WERI-Rb-1 (cell line): ENCODE measurements around the gene BRI3.

Experiments used
- DNase-seq: peaks from one replicate; pipeline ENCODE4 v3.0.0-alpha.2; 2020
- H3K27ac ChIP-seq: fragments of 250-450 bp; sonication (Bioruptor Pico); 2 replicates; pipeline ENCODE4 v1.5.1; 2020; ENCODE audit warnings: mild to moderate bottlenecking, moderate library complexity
- H3K27me3 ChIP-seq: fragments of 250-450 bp; sonication (Bioruptor Pico); 2 replicates; pipeline ENCODE4 v1.5.1; 2021; ENCODE audit warnings: mild to moderate bottlenecking, low read depth, moderate library complexity; ENCODE audit not compliant: insufficient read depth, severe bottlenecking
- H3K36me3 ChIP-seq: fragments of 250-450 bp; sonication (Bioruptor Pico); 2 replicates; pipeline ENCODE4 v1.5.1; 2020; ENCODE audit warnings: mild to moderate bottlenecking, moderate library complexity
- H3K4me3 ChIP-seq: 2 replicates; pipeline ENCODE4 v1.5.1; 2011; ENCODE audit warnings: low read depth, mild to moderate bottlenecking, control low read depth, low read length
- H3K9me3 ChIP-seq: fragments of 250-450 bp; sonication (Bioruptor Pico); 2 replicates; pipeline ENCODE4 v1.5.1; 2021; ENCODE audit warnings: mild to moderate bottlenecking, moderate library complexity; ENCODE audit not compliant: severe bottlenecking
- TF ChIP-seq, protein P1 (sequence below): IDR thresholded peaks from 2 replicates; pipeline ENCODE4 v1.5.1; 2011; ENCODE audit warnings: low read depth, mild to moderate bottlenecking, control low read depth, inconsistent platforms, low read length

BRI3 gene

DNA sequence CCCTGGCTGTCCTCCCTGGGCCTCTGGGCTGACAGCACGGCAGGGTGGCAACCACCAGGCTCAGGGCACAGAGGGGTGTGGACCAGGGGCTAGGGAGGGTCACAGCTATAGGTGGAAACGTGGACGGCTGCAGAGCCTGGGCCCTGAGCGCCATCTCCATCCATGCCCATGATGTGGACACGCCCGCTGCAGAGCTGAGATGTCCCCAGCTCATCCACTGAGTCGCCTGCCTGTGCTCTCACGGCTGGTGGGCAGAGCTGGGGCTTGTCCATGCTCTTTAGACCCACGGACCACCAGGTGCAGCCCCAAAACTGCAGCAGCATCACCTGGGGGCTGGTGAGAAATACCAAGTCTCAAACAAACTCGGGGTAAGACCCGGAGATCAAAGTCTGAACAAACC is 45.6 kb upstream of the BRI3 start:
- TF ChIP-seq, protein P1, sequence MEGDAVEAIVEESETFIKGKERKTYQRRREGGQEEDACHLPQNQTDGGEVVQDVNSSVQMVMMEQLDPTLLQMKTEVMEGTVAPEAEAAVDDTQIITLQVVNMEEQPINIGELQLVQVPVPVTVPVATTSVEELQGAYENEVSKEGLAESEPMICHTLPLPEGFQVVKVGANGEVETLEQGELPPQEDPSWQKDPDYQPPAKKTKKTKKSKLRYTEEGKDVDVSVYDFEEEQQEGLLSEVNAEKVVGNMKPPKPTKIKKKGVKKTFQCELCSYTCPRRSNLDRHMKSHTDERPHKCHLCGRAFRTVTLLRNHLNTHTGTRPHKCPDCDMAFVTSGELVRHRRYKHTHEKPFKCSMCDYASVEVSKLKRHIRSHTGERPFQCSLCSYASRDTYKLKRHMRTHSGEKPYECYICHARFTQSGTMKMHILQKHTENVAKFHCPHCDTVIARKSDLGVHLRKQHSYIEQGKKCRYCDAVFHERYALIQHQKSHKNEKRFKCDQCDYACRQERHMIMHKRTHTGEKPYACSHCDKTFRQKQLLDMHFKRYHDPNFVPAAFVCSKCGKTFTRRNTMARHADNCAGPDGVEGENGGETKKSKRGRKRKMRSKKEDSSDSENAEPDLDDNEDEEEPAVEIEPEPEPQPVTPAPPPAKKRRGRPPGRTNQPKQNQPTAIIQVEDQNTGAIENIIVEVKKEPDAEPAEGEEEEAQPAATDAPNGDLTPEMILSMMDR: no peak

DNA sequence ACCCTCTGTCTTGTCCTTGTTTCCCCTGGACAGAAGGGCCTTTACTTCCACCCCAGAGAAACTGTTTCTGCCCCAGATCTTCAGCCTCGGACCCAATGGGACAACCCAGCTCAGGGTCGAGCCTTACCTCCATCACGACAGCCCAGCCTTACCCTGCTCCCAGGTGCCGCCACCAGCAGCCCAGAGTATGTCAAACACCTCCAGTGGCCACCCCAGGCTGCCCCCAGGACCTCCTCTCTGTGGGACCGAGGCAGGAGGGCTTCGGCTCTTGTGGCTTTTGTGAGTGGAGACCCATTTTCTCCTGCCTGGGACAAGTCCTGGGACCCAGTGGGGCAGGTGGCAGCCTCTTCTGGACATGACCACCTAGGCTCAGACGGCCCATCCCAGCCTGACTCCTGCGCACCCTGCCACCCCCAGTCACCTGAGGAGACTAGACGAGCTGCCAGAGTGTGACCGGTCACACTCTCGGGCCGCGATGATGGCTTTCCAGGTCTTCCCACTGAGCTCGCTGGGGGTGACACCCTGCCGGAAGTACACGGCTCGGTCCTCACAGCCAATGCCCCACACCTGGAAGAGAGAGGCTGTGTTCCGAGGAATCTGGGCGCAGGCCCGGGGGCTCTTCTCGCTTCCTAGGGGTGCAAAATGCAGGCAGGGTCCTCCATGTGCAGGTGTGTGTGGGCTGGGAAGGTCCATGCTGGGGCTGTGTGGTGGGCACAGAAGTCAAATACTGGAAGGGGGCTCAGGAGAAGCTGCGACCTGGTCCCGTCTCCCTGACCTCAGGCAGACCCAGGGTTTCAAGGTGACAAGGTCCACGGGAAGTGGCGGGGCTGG is 44.9 kb upstream of the BRI3 start:
- Histone ChIP-seq H3K27ac (no peak overlapping the region), H3K9me3 (no peaks in the 10 kb centered on the region), H3K4me3 (no peak overlapping the region), H3K27me3 (no peaks in the 10 kb centered on the region), H3K36me3 (peaks cover 73% of the 10 kb centered on the region)
- TF ChIP-seq, protein P1: no peak
- no peak for DNase-seq

More for the DNA sequence above, 45.6 kb upstream of the BRI3 start:
- Histone ChIP-seq H3K27ac (no peak overlapping the region), H3K36me3 (peaks cover 69% of the 10 kb centered on the region), H3K9me3 (no peaks in the 10 kb centered on the region), H3K4me3 (no peak overlapping the region), H3K27me3 (no peaks in the 10 kb centered on the region)
- DNase-seq: no peak

DNA sequence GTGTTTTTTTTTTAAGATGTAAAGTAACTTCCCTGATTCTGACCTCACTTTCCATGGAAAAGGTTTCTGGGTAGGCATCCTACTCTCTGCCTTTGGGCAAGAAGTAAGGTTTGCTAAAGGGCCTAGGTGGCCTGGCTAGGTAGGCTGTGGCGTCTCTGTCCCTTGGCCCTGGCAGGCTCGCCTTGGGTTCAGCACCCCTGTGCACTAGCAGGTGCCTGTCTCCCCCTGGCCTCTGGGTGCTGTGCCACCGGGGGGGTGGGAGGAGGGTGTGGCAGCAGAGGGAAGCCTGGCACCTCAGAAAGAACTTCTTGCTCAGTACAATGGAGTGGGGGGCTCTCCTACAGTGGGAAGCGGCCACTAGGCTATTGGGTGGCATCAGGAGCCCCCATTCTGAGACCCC is 43.4 kb upstream of the BRI3 start:
- H3K27ac ChIP-seq: no peak overlapping the region
- DNase-seq: no peak
- H3K36me3 ChIP-seq: peaks cover 68% of the 10 kb centered on the region
- H3K4me3 ChIP-seq: no peak overlapping the region
- TF ChIP-seq, protein P1: no peak
- no peaks in the 10 kb centered on the region for H3K9me3 ChIP-seq
- H3K27me3 ChIP-seq: no peaks in the 10 kb centered on the region

DNA sequence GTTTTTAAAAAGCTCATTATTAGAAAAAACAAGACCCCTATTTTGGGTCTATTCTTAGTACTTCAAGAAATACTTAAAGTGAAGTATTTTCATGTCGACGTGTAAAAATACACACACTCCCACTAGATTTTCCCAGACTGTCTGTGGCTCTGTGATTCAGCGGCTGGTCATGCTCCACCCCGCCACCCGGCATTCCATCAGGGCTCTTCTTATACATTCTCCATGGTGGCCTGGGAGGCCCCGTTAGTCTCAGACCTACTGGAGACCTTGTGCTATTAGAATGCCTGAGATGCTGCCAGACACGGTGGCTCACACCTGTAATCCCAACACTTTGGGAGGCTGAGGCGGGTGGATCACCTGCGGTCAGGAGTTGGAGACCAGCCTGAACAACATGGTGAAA is 42.5 kb upstream of the BRI3 start:
- H3K4me3 ChIP-seq: no peak overlapping the region
- H3K27me3 ChIP-seq: no peaks in the 10 kb centered on the region
- H3K9me3 ChIP-seq: no peaks in the 10 kb centered on the region
- peaks cover 68% of the 10 kb centered on the region for H3K36me3 ChIP-seq
- no peak overlapping the region for H3K27ac ChIP-seq
- TF ChIP-seq, protein P1: no peak
- no peak for DNase-seq

DNA sequence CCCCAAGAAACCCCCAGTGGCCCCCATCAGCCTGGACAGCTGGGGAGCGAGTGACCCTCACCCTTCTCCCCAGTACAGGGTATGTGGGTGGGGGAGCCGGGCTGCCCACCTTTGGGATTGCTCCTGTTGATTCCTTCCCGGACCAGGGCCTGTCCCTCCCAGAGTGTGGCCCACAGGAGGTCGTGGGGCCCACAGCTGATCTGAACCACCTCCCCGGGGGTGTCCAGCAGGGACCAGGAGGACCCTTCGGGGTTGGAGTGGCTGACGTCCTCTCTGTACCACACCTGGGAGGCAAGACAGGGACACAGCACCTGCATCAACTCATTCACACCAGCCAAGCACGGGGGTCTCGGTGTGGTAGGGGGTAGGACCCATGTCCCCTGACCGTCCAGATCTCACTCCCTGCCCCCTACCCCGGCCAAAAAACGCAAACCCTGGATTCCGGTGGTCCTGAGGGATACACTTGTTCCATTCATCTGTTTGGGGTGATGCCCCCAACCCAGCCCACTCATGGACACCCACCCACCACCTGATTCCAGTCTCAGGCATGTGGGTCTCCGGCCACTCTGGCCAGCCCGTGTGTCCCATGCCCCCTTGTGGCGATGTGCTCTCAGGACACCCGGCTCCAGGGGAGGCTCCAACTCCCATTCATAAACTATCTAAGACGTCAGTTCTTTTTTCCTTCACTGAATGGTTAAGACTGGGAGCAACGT is 40.4 kb upstream of the BRI3 start:
- DNase-seq: peak; percentile 54
- H3K27ac ChIP-seq: 0 out of 2 replicates have a peak overlapping the region, but pooled peaks have one; percentile 42
- peaks cover 78% of the 10 kb centered on the region for H3K36me3 ChIP-seq
- H3K9me3 ChIP-seq: no peaks in the 10 kb centered on the region
- no peak overlapping the region for H3K4me3 ChIP-seq
- no peaks in the 10 kb centered on the region for H3K27me3 ChIP-seq
- TF ChIP-seq, protein P1: peak; percentile 90
